GM12878 (cell line): ENCODE measurements around the gene COL3A1. TPM values are rescaled to one million over a fixed set of nuclear protein-coding genes. Genes with fewer than 3 reads are reported as not detected.

Experiments used
- ATAC-seq: fragments of 200-7000 bp; cut with Tn5 transposase; 3 replicates; pipeline ENCODE4 v1.9.1; 2020; ENCODE audit warnings: mild to moderate bottlenecking, moderate library complexity
- BruUV-seq: library from RNA; stranded (reverse); fragments of 400-500 nt; replicated peaks from 2 replicates; lab custom pipeline; 2021; lab: Mats Ljungman, UMichigan
- CTCF ChIA-PET: fragments of 300-600 bp; sonication (Branson Sonifier 250); formaldehyde crosslinking; extraction: SDS; loops from one replicate; lab custom pipeline; 2021; ENCODE audit warnings: inconsistent platforms; lab: Yijun Ruan, JAX
- POLR2A ChIA-PET: fragments of 350-600 bp; formaldehyde crosslinking; extraction: SDS; loops from one replicate; lab custom pipeline; 2021; ENCODE audit warnings: inconsistent platforms; lab: Charles Lee
- RAD21 ChIA-PET: fragments of 300-600 bp; sonication (Branson Sonifier 250); formaldehyde crosslinking; loops from one replicate; lab custom pipeline; 2023; ENCODE audit warnings: antibody characterized with exemption; ENCODE audit not compliant: unreplicated experiment; lab: Charles Lee
- SMC1A ChIA-PET: fragments of 300-600 bp; sonication (Branson Sonifier 250); formaldehyde crosslinking; loops from one replicate; lab custom pipeline; 2023; ENCODE audit not compliant: unreplicated experiment, uncharacterized antibody; lab: Charles Lee
- DNase-seq: peaks from one replicate; pipeline ENCODE4 v3.0.0-alpha.2; 2011; ENCODE audit warnings: low read depth, low spot score
- FAIRE-seq: peaks from 3 replicates; lab custom pipeline; 2011; peaks lifted over from hg19 to GRCh38; lab: Jason Lieb, UNC
- H2AFZ ChIP-seq: 2 replicates; pipeline ENCODE4 v1.6.0; 2011; ENCODE audit warnings: low read depth, low read length, control low read depth; ENCODE audit not compliant: control insufficient read depth
- H3K27ac ChIP-seq: 2 replicates; pipeline ENCODE4 v1.5.1; 2011; ENCODE audit warnings: control low read depth; ENCODE audit not compliant: control insufficient read depth, insufficient read depth
- H3K27me3 ChIP-seq, 2 experiments: replicated peaks in 1 of 2; 2 replicates each; pipeline versions ENCODE4 v1.6.0 to v1.6.1; 2011; ENCODE audit warnings: low read length in 1 of 2; ENCODE audit not compliant: control insufficient read depth in 2 of 2, insufficient read depth in 2 of 2
- H3K36me3 ChIP-seq, 2 experiments: 2 replicates each; pipeline ENCODE4 v1.5.1; 2011; ENCODE audit warnings: low read length in 1 of 2; ENCODE audit not compliant: control insufficient read depth in 2 of 2, insufficient read depth in 2 of 2
- H3K4me1 ChIP-seq: 2 replicates; pipeline ENCODE4 v1.6.1; 2011; ENCODE audit warnings: mild to moderate bottlenecking, low read length, moderate library complexity, mixed read lengths; ENCODE audit not compliant: control insufficient read depth, insufficient read depth
- H3K4me2 ChIP-seq: 2 replicates; pipeline ENCODE4 v1.6.0; 2011; ENCODE audit warnings: control low read depth; ENCODE audit not compliant: control insufficient read depth, insufficient read depth
- H3K4me3 ChIP-seq: fragments of 200-600 bp; sonication (generic); 2 replicates; pipeline ENCODE4 v1.5.1; 2016
- H3K79me2 ChIP-seq: 2 replicates; pipeline ENCODE4 v1.6.0; 2011; ENCODE audit warnings: low read length; ENCODE audit not compliant: control insufficient read depth, insufficient read depth
- H3K9ac ChIP-seq: 2 replicates; pipeline ENCODE4 v1.8.0; 2011; ENCODE audit warnings: low read length, control low read depth, mixed read lengths; ENCODE audit not compliant: control insufficient read depth, insufficient read depth
- H3K9me3 ChIP-seq: replicated peaks from 3 replicates; pipeline ENCODE4 v1.5.1; 2011; ENCODE audit warnings: mild to moderate bottlenecking, low read length; ENCODE audit not compliant: control insufficient read depth, insufficient read depth
- H4K20me1 ChIP-seq: 2 replicates; pipeline ENCODE4 v1.6.0; 2011; ENCODE audit not compliant: control insufficient read depth, insufficient read depth
- BCL11A ChIP-seq: IDR thresholded peaks from 2 replicates; pipeline ENCODE4 v1.6.1; 2011; ENCODE audit warnings: low read depth, low read length
- CHD2 ChIP-seq: IDR thresholded peaks from 2 replicates; pipeline ENCODE4 v1.6.1; 2011; ENCODE audit warnings: low read depth, low read length, improper control_type of control experiment, borderline replicate concordance
- EZH2 ChIP-seq: IDR thresholded peaks from 2 replicates; pipeline ENCODE4 v1.6.1; 2012; ENCODE audit warnings: low read depth, mild to moderate bottlenecking, control low read depth, inconsistent platforms, low read length, borderline replicate concordance; ENCODE audit not compliant: control insufficient read depth
- FOXK2 ChIP-seq: fragments of 450-650 bp; IDR thresholded peaks from 2 replicates; pipeline ENCODE4 v1.6.1; 2017; ENCODE audit warnings: mild to moderate bottlenecking, moderate library complexity
- IKZF1 ChIP-seq: fragments of 450-650 bp; conservative IDR thresholded peaks from 2 replicates; pipeline ENCODE4 v1.6.1; 2017; ENCODE audit warnings: antibody characterized with exemption, mild to moderate bottlenecking
- MYC ChIP-seq: IDR thresholded peaks from 2 replicates; pipeline ENCODE4 v1.6.1; 2011; ENCODE audit warnings: mild to moderate bottlenecking, low read length, moderate library complexity, inconsistent platforms; ENCODE audit not compliant: insufficient read depth, insufficient replicate concordance, insufficient read length, severe bottlenecking
- POLR2AphosphoS5 ChIP-seq: IDR thresholded peaks from 2 replicates; pipeline ENCODE4 v1.6.1; 2011; ENCODE audit warnings: mild to moderate bottlenecking, low read length, inconsistent platforms
- RAD51 ChIP-seq: fragments of 450-650 bp; IDR thresholded peaks from 2 replicates; pipeline ENCODE4 v1.6.1; 2016; ENCODE audit warnings: moderate library complexity, mild to moderate bottlenecking, inconsistent platforms
- RELA ChIP-seq: fragments of 450-650 bp; IDR thresholded peaks from 2 replicates; pipeline ENCODE4 v1.8.0; 2014; ENCODE audit warnings: borderline replicate concordance; ENCODE audit not compliant: partially characterized antibody
- RELB ChIP-seq: fragments of 450-650 bp; IDR thresholded peaks from 2 replicates; pipeline ENCODE4 v1.6.1; 2017; ENCODE audit warnings: low read depth, mild to moderate bottlenecking, moderate library complexity
- SMAD1 ChIP-seq: fragments of 450-650 bp; IDR thresholded peaks from 2 replicates; pipeline ENCODE4 v1.6.1; 2018; ENCODE audit warnings: mild to moderate bottlenecking, low read depth; ENCODE audit not compliant: partially characterized antibody
- SP1 ChIP-seq: IDR thresholded peaks from one replicate; pipeline ENCODE4 v1.6.1; 2011; ENCODE audit warnings: low read depth, low read length
- TCF3 ChIP-seq: IDR thresholded peaks from 2 replicates; pipeline ENCODE4 v1.6.1; 2012; ENCODE audit warnings: low read depth, mild to moderate bottlenecking, low read length, borderline replicate concordance; ENCODE audit not compliant: insufficient read depth
- WGBS: methylation state at CpG from one replicate; pipeline ENCODE4 v1.1.6; 2016; ENCODE audit warnings: low lambda C conversion rate; ENCODE audit not compliant: insufficient replicate concordance, insufficient coverage; ENCODE audit errors: missing lambda C conversion rate; 5-methylcytosine and 5-hydroxymethylcytosine counted together
- in situ Hi-C: fragments of 300-500 bp; cut with MboI; formaldehyde crosslinking; loops from 9 replicates; pipeline ENCODE4 v1.14.3; 2018; ENCODE audit warnings: mixed read lengths
- intact Hi-C: fragments of 100-400 bp; cut with micrococcal nuclease; formaldehyde crosslinking; loops from one replicate; pipeline ENCODE4 v1.14.2; 2022; ENCODE audit not compliant: unreplicated experiment
- polyA plus RNA-seq, 11 experiments: library from polyadenylated mRNA; depleted of rRNA in 4 of 11; unstranded in 6 of 11; stranded (reverse) in 5 of 11; fragments of >200 nt; fragmentation: Nextera tagmentation in 4 of 11; fragmentation: Illumina TruSeq in 1 of 11; extraction: Ambion mirVana in 4 of 11; extraction: Trizol in 1 of 11; gene quantifications; 1 replicate in 1 of 11; 2 replicates in 10 of 11; pipeline versions ENCODE4 v1.2.1 to v1.2.3, GENCODE V29; 2011 to 2016; ENCODE audit warnings: inconsistent platforms in 2 of 11, missing spikeins in 2 of 11, low read depth in 1 of 11
- total RNA-seq, 4 experiments: library from RNA; depleted of rRNA in 3 of 4; stranded (reverse); fragments of >200 nt in 3 of 4; fragmentation: Illumina TruSeq in 1 of 4; extraction: Trizol in 1 of 4; gene quantifications; 2 replicates each; pipeline versions ENCODE4 v1.2.1 to v1.2.3, GENCODE V29; 2013 to 2021
- TF ChIP-seq, protein P1 (sequence below): fragments of 450-650 bp; formaldehyde crosslinking; IDR thresholded peaks from 2 replicates; pipeline ENCODE4 v1.4.0; 2022; ENCODE audit warnings: mild to moderate bottlenecking, moderate library complexity
- TF ChIP-seq, protein P2 (sequence below): fragments of 450-650 bp; IDR thresholded peaks from 2 replicates; pipeline ENCODE4 v1.6.1; 2016; ENCODE audit warnings: mild to moderate bottlenecking, moderate library complexity, borderline replicate concordance

COL3A1 gene
- total and polyA plus RNA-seq, 10 of the 15 experiments (the other 5 are each of a cell fraction or from before 2014, with no cell fraction given), result 0.04 to 0.67 (median 0.10) TPM; not detected in 2

DNA sequence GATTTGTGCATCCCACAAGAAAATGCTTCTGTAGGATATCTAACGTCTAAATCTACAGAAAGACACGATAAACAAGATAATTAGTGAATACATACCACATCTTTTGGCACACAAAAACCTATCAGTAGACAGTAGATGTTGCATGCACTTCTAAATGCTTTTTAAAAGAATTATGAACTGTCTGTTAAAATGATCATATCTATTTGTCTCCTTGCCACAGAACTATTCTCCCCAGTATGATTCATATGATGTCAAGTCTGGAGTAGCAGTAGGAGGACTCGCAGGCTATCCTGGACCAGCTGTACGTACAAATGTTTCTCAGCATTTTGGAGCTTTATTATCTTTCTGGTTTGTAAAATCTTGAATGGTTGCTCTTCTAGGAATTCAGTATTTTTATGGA lies 12.7 kb downstream of the COL3A1 start (continued):
- no peak for TF ChIP-seq BCL11A
- no peak for TF ChIP-seq RELB
- no peak for TF ChIP-seq RELA
- TF ChIP-seq, protein P1, sequence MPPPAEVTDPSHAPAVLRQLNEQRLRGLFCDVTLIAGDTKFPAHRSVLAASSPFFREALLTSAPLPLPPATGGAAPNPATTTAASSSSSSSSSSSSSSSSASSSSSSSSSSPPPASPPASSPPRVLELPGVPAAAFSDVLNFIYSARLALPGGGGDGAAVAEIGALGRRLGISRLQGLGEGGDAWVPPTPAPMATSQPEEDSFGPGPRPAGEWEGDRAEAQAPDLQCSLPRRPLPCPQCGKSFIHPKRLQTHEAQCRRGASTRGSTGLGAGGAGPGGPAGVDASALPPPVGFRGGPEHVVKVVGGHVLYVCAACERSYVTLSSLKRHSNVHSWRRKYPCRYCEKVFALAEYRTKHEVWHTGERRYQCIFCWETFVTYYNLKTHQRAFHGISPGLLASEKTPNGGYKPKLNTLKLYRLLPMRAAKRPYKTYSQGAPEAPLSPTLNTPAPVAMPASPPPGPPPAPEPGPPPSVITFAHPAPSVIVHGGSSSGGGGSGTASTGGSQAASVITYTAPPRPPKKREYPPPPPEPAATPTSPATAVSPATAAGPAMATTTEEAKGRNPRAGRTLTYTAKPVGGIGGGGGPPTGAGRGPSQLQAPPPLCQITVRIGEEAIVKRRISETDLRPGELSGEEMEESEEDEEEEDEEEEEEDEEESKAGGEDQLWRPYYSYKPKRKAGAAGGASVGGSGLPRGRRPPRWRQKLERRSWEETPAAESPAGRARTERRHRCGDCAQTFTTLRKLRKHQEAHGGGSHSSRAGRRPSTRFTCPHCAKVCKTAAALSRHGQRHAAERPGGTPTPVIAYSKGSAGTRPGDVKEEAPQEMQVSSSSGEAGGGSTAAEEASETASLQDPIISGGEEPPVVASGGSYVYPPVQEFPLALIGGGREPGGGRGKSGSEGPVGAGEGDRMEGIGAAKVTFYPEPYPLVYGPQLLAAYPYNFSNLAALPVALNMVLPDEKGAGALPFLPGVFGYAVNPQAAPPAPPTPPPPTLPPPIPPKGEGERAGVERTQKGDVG (CRISPR knock-in tag), result no peak
- no peak for TF ChIP-seq FOXK2
- no peak for TF ChIP-seq SMAD1
- no peak for TF ChIP-seq EZH2
- TF ChIP-seq, all 136 proteins: peak for 0

DNA sequence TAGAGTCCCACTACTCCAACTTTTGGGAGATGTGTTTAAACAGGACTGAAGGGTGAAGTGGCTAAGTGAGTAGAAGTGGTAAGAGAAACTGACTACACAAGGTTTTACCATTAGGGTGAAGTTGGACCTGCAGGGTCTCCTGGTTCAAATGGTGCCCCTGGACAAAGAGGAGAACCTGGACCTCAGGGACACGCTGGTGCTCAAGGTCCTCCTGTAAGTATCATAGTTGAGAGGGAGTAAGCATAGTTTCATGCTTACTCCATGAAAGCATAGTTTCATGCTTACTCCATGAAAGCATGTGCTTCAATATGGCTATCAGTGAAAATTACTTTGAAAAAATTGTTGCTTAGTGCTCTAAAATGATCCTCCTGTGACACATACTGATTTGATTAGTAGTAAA lies 19.1 kb downstream of the COL3A1 start:
- ChIA-PET POLR2A (no interaction called here), RAD21 (no interaction called here), CTCF (interaction anchor here (0.6 to 2.5 kb wide), 2 partner anchors 9 to 73 kb away, joined by 3 to 6 read pairs; no protein-coding TSS in a partner anchor), SMC1A (interaction anchor here (1.5 kb wide), 1 partner anchor 9 kb away, joined by 4 read pairs; no protein-coding TSS in a partner anchor)
- Histone ChIP-seq H3K4me3 (no peak overlapping the region), H3K4me1 (no peaks in the 10 kb centered on the region), H2AFZ (no peak overlapping the region), H3K4me2 (no peak overlapping the region), H3K9ac (no peak overlapping the region), H3K27me3 (no peaks in the 10 kb centered on the region), H3K36me3 (no peaks in the 10 kb centered on the region), H3K27ac (no peak overlapping the region), H4K20me1 (no peaks in the 10 kb centered on the region), H3K9me3 (no peaks in the 10 kb centered on the region), H3K79me2 (no peaks in the 10 kb centered on the region)
- in situ Hi-C loops, result no loop called here
- no peak for ATAC-seq
- no peak for DNase-seq
- no peak for FAIRE-seq
- intact Hi-C loops, result no loop called here
- BruUV-seq, result no TSS peak
- 0% methylated on average over 1 of the region's 1 CpG for WGBS
- TF ChIP-seq CHD2, result no peak
- no peak for TF ChIP-seq RAD51
- no peak for TF ChIP-seq POLR2AphosphoS5
- TF ChIP-seq TCF3, result no peak
- TF ChIP-seq, protein P2, sequence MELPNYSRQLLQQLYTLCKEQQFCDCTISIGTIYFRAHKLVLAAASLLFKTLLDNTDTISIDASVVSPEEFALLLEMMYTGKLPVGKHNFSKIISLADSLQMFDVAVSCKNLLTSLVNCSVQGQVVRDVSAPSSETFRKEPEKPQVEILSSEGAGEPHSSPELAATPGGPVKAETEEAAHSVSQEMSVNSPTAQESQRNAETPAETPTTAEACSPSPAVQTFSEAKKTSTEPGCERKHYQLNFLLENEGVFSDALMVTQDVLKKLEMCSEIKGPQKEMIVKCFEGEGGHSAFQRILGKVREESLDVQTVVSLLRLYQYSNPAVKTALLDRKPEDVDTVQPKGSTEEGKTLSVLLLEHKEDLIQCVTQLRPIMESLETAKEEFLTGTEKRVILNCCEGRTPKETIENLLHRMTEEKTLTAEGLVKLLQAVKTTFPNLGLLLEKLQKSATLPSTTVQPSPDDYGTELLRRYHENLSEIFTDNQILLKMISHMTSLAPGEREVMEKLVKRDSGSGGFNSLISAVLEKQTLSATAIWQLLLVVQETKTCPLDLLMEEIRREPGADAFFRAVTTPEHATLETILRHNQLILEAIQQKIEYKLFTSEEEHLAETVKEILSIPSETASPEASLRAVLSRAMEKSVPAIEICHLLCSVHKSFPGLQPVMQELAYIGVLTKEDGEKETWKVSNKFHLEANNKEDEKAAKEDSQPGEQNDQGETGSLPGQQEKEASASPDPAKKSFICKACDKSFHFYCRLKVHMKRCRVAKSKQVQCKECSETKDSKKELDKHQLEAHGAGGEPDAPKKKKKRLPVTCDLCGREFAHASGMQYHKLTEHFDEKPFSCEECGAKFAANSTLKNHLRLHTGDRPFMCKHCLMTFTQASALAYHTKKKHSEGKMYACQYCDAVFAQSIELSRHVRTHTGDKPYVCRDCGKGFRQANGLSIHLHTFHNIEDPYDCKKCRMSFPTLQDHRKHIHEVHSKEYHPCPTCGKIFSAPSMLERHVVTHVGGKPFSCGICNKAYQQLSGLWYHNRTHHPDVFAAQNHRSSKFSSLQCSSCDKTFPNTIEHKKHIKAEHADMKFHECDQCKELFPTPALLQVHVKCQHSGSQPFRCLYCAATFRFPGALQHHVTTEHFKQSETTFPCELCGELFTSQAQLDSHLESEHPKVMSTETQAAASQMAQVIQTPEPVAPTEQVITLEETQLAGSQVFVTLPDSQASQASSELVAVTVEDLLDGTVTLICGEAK, result no peak
- TF ChIP-seq MYC, result no peak
- TF ChIP-seq IKZF1, result no peak
- no peak for TF ChIP-seq SP1
